GM19193 (cell line): ENCODE measurements around the gene USH1C.

ENCODE experiments used
- POLR2A ChIP-seq: IDR thresholded peaks from 4 replicates; pipeline ENCODE4 v1.6.1; 2011; ENCODE audit not compliant: insufficient read depth, insufficient read length; ENCODE audit errors: extremely low read depth

The USH1C gene

DNA sequence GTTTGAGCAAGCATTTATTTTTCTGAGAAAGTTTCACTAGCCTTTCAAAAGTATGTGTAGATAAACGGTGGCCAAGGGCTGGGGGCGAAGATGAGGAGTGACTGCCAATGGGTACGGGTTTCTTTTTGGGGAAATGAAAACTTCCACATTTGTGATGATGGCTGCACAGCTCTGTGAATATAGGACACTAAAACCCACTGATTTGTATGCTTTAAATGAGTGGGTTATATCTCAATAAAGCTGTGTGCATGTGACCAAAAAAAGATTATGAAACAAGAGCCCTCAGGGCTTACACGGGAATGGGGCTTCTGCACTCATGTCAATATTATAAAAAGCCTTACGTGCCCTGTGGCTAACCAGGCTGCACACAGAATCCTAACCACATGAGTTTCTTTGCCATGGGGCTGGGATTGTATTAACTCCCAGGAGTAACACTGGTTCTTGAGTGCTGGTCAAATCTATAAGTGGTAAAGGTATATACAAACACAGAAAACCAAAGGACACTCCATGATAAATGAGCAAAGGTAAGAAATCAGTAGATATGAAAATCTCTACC, 98.9 kb downstream of the USH1C start:
- TF ChIP-seq POLR2A: no peak

DNA sequence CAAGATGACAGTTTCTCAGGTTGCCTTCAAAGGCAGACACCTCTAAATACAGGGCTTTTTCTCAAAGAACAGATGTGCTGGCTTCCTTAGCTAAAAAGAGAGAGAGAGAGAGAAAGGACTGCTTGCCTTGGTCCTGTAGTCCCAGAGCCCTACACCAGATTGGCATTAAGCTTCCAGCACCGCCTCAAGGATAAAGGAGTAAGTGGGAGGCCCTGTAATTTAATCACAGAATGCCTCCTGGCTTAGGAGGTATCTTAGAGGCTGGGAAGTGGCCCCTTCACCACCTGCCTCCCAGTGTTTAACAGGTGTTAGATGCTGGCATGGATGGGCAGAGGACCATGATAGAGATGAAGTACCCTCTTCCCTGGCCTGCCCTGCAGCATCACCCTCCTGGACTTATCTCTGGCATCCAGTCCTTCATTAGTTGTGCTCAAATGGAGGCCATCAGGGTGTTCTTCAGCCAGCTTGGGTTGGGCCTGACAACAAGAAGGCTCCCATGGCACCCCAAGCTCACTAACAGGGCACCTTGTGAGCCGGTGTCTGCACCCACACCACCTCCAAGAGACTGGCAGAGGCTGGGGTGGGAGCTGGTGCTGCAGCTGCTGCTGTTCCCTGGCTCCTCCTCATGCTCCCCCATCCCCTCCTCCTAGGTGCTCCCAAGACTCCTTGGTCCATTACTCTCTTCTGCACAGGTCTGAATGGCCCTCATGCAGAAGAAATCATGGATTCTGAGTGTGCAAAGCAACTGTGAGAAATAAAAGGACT, 100.1 kb downstream of the USH1C start:
- TF ChIP-seq POLR2A: no peak
